Hematopoietic multipotent progenitor cell treated with erythropoietin and hydrocortisone succinate and interleukin-3 and kit ligand, for 15 days (in vitro differentiated cells): Measurements from ENCODE around the gene CRYGD.
"Not testable (repeated sequence)": the region's sequence is repeated elsewhere in the genome, so short reads cannot be mapped to it uniquely, and the experiment has no call there.

ENCODE experiments used
- DNase-seq: peaks from one replicate; pipeline ENCODE4 v3.0.0-alpha.2; 2015; ENCODE audit warnings: low spot score

Gene CRYGD

GRCh38 chr2:208124013-208124715 lies at the start of gene CRYGD:
CRYGD (minus strand) TSS chr2:208124524; CDS start chr2:208124473, 51 bp downstream.
- not testable (repeated sequence) for DNase-seq

DNA sequence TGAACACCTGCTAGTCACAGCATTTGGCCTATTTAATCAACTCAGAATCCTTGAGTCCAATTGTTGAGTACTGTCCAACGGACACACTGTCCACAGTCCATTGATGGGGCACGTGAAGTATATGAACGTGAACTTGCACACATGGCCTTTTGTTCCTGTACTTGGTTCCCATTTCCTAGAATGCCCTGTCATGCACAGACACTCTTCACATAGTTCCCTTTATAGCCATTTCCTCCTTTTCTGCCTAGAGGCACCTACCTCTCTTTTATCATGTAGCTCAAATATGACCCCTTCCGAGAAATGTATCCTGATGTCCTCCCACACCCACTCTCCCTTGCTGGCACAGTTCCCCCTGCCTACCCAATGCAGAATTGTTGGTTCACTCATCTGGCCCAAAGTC lies 47.8 kb upstream of the CRYGD start:
- no peak for DNase-seq

DNA sequence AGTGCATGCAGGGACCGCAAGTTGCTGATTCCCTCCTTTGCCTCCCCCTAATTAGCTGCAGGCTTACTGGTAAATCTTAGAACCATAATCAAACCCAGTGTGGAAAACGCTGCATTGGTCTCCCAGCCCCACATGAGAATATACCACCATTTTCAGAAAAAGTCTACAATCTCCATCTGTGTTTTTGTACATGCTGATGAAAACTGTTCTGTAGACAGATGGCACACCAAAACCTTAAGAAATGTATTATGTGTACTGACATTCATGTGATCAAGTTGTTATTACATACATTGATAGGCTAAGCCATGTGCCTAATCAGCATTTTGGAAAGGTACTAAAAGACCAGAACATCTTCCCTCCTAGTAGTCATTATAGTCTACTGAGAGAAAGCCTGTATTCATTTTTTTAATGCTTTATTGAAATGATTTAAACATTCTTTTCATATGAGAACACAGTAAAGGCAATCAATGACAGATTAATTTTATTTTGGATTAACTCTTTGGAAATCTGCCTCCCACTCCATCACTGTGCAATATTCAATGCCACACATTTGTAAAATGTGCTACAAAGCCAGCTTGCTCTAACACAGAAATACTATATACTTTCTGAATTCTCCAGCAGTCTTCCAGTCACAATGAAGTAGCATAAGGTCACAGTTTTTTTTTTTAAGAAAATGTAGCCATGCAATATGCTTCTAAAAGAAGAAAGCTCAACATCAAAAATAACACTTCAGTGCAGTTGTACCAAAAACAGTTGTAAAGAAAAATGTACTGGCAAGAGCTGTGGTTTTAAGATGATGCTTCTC lies 40.8 kb upstream of the CRYGD start:
- no peak for DNase-seq

GRCh38 chr2:208163489-208163888 lies 39.2 kb upstream of the CRYGD start, which contains the start of gene CRYGA:
CRYGA (minus strand) TSS chr2:208163589; CDS start chr2:208163556, 33 bp downstream.
- DNase-seq: no peak

GRCh38 chr2:208156439-208156838 lies 32.1 kb upstream of the CRYGD start:
- DNase-seq: no peak

DNA sequence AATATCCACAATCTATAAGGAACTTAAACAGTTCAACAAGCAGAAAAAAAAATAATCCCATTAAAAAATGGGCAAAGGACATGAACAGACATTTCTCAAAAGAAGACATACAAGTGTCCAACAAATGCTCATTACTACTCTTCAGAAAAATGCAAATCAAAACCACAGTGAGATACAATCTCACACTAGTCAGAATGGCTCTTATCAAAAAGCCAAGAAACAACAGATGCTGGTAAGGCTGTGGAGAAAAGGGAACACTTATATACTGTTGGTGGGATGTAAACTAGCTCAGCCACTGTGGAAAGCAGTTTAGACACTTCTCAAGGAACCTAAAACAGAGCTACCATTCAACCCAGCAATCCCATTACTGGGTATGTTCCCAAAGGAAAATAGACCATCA lies 28.8 kb upstream of the CRYGD start:
- DNase-seq: no peak

DNA sequence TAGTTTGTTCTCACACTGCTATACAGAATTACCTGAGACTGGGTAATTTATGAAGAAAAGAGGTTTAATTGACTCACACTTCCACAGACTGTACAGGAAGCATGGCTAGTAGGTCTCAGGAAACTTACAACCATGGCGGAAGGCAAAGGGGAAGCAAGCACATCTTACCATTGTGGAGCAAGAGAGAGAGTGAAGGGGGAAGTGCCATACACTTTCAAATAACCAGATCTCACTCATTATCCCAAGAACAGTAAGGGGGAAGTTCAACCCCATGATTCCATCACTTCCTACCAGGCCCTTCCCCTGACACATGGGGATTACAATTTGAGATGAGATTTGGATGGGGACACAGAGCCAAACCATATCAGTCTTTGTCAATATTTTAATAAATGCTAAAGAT lies 26.6 kb upstream of the CRYGD start:
- DNase-seq: no peak

DNA sequence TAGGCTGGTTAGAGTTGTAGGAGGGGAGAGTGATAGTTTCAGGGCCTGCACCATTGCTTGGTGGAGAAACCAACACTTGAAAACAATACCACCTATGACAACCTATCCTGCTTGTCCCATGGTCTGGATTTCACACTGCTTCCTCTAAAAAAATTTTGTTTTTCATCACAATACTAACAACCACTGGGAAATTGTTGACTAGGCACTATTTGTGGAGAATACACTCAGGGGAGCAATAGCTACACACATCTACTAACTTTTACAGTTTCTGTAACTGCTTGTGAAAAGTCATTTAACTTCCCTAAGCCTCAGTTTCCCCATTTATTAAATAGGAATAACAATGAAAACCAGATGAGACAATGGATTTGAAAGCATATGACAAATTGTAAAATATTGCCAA lies 25.8 kb upstream of the CRYGD start:
- DNase-seq: no peak

GRCh38 chr2:208148803-208149202 lies 24.5 kb upstream of the CRYGD start:
- no peak for DNase-seq

GRCh38 chr2:208147759-208148158 lies 23.4 kb upstream of the CRYGD start:
- no peak for DNase-seq

GRCh38 chr2:208147008-208147407 lies 22.7 kb upstream of the CRYGD start:
- no peak for DNase-seq

GRCh38 chr2:208146006-208146405 lies 21.7 kb upstream of the CRYGD start, which contains the start of gene CRYGB:
CRYGB (minus strand) TSS chr2:208146158; CDS start chr2:208146120, 38 bp downstream.
- DNase-seq: no peak

DNA sequence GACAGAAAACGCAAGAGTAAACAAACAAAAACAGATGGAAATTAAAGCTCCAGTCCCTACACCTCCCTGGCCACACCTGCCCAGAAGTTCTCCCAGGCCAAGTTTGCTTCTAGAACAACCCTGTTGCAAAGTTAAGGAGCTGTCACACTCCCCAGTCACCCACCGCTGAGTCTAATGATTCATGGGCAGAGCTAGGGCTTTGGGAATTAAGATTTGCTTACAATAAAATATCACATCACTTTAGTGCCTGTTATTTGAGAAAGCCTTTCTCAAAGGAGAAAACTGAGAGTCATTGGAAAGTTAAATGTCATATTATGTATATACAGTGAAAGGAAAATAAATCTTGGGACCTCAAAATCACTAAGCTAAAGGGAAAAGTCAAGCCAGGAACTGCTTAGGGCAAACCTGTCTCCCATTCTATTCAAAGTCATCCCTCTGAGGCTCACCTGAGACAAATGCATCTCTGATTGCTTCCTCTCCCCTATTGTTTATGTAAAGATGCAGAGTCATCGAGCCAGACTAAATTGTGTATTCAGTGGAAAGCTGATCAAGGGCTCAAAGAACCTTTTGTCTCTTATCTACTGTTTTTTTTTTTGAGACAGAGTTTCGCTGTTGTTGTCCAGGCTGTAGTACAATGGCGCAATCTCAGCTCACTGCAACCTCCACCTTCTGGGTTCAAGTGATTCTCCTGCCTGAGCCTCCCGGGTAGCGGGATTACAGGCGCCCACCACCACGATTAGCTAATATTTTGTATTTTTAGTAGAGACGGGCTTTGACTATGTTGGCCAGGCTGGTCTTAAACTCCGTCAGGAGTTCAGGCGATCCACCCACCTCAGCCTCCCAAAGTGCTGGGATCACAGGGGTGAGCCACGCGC lies 18.8 kb upstream of the CRYGD start:
- no peak for DNase-seq

GRCh38 chr2:208142240-208142924 lies 18.1 kb upstream of the CRYGD start:
- DNase-seq: no peak

- DNase-seq: no peak
Measured at GRCh38 chr2:208139447-208139846, 15.1 kb upstream of the CRYGD start.

GRCh38 chr2:208138334-208138733 lies 14.0 kb upstream of the CRYGD start:
- DNase-seq: not testable (repeated sequence)

GRCh38 chr2:208136716-208137094 lies 12.4 kb upstream of the CRYGD start:
- DNase-seq: no peak

DNA sequence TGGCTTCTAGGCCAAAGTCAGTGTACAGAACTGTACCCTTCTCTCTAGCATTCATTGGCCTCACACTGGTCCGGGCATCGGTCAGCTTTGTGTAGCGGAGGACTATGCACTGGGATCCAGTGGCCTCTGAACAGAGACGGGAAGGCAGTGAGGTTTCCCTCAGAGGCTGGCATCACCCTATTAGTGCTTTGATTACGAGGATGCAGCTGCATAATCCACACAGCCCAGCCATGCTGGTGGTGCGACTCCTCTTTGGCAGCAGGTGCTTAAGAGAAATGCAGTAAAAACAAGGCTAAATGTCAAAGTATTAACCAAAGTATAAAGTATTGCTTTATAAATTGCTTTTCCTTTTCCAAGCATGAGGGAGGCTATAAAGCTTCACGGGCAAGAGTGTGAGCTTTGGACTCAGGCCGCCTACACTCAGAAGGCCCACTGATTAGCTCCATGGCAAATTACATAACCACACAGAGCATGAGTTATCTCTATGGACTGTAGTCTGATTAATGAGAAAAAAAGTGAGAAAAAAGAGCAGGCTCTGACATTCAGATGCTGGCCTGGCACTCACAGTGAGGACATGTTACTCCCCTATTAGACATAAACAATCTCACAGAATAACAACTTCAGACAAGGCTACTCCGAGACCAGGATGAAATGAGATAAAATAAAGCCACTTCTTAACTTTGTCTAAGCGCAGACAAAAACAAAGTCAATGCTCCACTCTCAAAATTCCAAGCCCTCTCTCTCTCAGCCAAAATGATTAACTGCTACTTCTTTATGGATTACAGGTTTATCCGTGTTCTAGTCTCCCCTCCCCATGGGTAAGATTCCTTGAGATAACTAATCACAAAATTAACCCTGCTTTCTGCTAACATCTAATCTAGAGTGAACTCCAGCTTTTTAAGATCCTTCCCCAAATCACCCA lies 11.7 kb upstream of the CRYGD start:
- no peak for DNase-seq

DNA sequence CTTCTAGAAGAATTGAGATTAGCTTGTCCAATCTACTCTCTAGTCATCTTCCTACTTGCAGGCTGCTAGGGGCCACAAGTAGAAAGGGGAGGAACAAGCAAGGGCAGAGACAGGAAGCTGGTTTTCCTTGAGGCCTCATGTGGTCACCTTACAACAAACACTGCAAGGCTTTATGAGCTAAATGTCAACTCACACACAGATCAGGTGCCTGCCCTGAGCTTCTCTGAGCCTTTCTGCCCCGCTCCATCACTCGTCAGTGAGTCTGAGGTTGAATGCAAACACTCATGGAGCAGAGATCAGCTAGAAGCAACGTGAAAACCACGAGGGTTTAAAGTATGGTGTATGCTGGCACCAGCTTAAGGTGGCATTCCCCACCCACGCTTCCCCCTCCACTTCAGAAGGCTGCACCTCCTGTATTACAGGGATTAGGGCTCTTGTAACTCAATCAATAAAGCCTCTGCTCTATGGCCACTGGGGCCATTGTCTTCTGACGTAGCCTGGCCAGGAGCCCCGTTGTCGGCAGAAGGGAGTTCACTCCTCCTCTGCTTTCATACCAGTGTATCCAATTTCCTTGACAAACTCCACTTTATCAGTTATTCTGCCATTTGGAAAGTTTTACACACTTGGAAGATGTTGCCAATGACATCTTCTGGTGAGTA lies 10.7 kb upstream of the CRYGD start:
- DNase-seq: no peak

DNA sequence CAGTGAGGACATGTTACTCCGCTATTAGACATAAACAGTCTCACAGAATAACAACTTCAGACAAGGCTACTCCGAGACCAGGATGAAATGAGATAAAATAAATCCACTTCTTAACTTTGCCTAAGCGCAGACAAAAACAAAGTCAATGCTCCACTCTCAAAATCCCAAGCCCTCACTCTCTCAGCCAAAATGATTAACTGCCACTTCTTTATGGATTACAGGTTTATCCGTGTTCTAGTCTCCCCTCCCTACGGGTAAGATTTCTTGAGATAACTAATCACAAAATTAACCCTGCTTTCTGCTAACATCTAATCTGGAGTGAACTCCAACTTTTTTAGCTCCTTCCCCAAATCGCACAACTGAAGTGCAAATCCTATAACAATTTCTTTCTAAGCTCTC lies 6.4 kb upstream of the CRYGD start:
- DNase-seq: no peak
